CD4-positive, alpha-beta T cell treated with Interleukin-4 for 1 hour (primary cell): ENCODE results near the gene CDK14.
A peak's percentile ranks its signal among the peaks of the same experiment; 100 is the strongest.

ENCODE experiments used
- DNase-seq, 2 donors: peaks; one replicate each; pipeline ENCODE4 v3.0.0-alpha.2; 2020 to 2022

Gene CDK14

DNA sequence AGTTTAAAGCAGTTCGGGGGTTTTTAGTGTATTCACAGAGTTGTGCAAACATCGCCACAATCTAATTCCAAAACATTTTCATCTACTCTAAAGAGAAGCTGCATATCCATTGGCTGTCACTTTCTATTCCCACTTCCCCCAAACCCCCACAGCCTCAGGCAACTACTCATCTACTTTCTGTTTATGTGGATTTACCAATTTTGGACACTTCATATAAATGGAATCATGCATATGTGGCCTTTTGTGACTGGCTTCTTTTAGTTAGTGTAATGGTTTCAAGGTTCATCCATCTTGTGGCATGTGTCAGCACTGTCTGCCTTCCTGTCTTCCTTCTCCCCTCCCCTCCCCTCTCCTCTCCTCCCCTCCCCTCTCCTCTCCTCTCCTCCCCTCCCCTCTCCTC is 589.6 kb downstream of the CDK14 start:
- DNase-seq, result no peak

DNA sequence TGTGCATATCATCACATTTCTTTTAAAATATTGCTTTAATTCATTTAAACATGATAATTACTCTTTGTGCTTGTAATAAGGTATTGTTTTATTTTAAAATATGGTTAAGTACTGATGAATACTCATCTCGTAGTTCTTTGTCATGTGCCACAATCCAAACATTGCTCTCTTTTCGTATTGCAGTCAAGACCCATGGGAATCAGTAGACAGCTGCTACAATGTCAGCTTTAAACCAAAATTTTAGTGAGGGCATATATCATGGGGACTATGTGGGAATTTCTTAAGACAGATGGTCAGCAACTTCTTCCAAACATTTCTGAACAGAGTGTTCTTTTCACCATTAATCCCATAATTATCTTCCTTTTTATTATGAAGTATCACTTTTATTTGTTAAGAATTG is 590.9 kb downstream of the CDK14 start:
- no peak for DNase-seq

GRCh38 chr7:91191771-91192170 is 595.6 kb downstream of the CDK14 start:
- no peak for DNase-seq

GRCh38 chr7:91193141-91193540 is 597.0 kb downstream of the CDK14 start:
- DNase-seq, result no peak

GRCh38 chr7:91194841-91195240 is 598.7 kb downstream of the CDK14 start:
- DNase-seq, result no peak

DNA sequence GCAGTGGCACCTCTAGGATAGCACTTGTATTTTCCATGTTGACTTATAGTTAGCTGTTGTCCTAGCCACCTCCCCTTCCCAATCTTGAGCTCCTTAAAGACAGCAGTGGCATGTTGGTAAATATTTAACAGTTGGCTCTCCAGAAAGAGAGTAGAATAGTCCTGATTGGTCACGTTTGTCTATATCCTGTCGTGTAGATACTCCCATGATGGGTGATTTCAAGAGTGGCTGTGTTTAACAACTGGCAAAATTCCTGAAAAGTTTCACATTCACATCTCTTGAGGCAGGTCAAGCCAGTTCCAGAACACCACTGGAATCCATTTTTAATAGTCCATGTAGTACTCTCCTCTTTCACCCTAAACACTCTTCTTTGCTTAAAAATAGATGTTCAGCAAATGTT is 599.9 kb downstream of the CDK14 start:
- no peak for DNase-seq

DNA sequence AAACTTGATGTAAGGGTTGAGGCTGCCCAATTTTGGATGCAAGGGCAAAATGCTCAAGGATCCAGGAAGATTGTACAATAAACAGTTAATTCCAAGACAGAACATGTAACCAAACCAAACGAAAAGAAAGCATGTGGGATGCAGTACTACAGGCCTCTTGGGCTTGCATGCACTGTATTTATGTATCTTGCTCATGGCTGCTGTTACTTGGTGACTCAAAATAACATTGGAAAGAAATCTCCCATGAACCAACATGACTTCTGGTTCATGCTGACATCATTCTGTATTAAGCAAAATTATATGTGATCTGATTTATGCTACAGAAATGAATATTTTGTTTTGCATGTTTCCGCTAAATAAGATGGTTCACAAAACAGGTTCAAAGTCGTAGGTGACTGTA is 602.2 kb downstream of the CDK14 start:
- no peak for DNase-seq

GRCh38 chr7:91199601-91200000 is 603.5 kb downstream of the CDK14 start:
- DNase-seq, result no peak

GRCh38 chr7:91201442-91202113 is 605.5 kb downstream of the CDK14 start:
- DNase-seq, result no peak

- no peak for DNase-seq
Measured at GRCh38 chr7:91206361-91206960, 610.3 kb downstream of the CDK14 start.

- DNase-seq, result no peak
Measured at GRCh38 chr7:91212582-91212981, 616.5 kb downstream of the CDK14 start.

GRCh38 chr7:91226411-91226810 is 630.3 kb downstream of the CDK14 start:
- DNase-seq, result no peak

GRCh38 chr7:91228327-91228726 is 632.2 kb downstream of the CDK14 start:
- DNase-seq, result no peak

- DNase-seq, result no peak
Measured at GRCh38 chr7:91228927-91229558, 632.9 kb downstream of the CDK14 start.

DNA sequence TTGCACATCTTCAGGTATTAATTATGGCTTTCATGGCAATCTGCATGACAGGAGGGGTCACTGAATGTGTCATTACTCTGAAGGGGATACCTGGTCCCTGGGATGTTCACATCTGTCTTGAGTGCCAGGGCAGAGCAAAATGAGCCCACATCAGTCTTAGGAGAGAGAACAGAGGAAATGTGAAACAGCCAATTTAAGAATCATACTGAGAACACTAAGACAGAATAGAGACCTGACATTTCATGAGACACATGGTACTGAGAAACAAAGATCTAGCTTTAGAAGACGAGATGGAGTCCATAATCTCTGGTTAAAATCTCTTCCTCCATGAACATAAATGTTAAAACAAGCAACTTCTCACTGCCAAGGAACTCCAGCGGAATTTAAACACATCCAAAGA is 634.0 kb downstream of the CDK14 start:
- no peak for DNase-seq

- DNase-seq, result no peak
Measured at GRCh38 chr7:91230503-91230902, 634.4 kb downstream of the CDK14 start.

GRCh38 chr7:91233212-91233611 is 637.1 kb downstream of the CDK14 start:
- DNase-seq, result no peak

GRCh38 chr7:91235211-91235832 is 639.2 kb downstream of the CDK14 start:
- no peak for DNase-seq

GRCh38 chr7:91239171-91239604 is 643.1 kb downstream of the CDK14 start:
- DNase-seq, result peak in 1 of 2 donors; percentile 14

- no peak for DNase-seq
Measured at GRCh38 chr7:91239772-91240171, 643.7 kb downstream of the CDK14 start.

- DNase-seq, result no peak
Measured at GRCh38 chr7:91240376-91240941, 644.3 kb downstream of the CDK14 start.

- no peak for DNase-seq
Measured at GRCh38 chr7:91242097-91242844, 646.1 kb downstream of the CDK14 start.
